ENCODE measurements around the gene EXOC2. TPM values are rescaled to one million over a fixed set of nuclear protein-coding genes. Genes with fewer than 3 reads are reported as not detected.

EXOC2 gene
- total RNA-seq, 1 experiment from 2014 or later: 30.5 TPM

DNA sequence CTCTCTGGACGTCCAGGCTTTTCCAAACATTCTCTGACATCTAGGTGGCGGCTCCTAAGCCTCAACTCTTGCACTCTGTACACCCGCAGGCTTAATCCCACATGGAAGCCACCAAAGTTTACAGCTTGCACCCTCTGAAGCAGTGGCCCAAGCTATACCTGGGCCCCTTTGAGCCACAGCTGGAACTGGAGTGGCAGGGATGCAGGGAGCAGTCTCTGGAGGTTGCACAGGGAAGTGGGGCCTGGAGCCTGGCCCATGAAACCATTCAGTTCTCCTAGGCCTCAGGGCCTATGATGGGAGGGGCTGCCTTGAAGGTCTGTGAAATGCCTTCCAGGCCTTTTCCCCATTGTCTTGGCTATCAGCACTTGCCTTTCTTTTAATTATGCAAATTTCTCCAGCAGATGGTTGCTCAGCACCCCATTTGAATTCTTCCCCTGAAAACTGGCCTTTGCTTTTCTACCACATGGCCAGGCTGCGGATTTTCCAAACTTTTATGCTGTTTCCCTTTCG is 236.5 kb downstream of the EXOC2 start:
- Histone ChIP-seq H3K27ac (ENCODE audit: low read length) (no peak overlapping the region), H3K36me3 (ENCODE audit: control insufficient read depth, insufficient read depth, low read length) (no peaks in the 10 kb centered on the region), H3K4me3 (ENCODE audit: low read depth in 2 of 2, low read length in 2 of 2) (no peak overlapping the region), H3K4me1 (ENCODE audit: control insufficient read depth, insufficient read depth, low read length) (no peaks in the 10 kb centered on the region), H3K9me3 (ENCODE audit: control insufficient read depth, insufficient read depth, low read depth, low read length) (no peaks in the 10 kb centered on the region), H3K27me3 (ENCODE audit: control insufficient read depth, insufficient read depth, low read length) (peaks cover 9% of the 10 kb centered on the region)
- CTCF ChIA-PET: no interaction called here
- TF ChIP-seq, protein P1, sequence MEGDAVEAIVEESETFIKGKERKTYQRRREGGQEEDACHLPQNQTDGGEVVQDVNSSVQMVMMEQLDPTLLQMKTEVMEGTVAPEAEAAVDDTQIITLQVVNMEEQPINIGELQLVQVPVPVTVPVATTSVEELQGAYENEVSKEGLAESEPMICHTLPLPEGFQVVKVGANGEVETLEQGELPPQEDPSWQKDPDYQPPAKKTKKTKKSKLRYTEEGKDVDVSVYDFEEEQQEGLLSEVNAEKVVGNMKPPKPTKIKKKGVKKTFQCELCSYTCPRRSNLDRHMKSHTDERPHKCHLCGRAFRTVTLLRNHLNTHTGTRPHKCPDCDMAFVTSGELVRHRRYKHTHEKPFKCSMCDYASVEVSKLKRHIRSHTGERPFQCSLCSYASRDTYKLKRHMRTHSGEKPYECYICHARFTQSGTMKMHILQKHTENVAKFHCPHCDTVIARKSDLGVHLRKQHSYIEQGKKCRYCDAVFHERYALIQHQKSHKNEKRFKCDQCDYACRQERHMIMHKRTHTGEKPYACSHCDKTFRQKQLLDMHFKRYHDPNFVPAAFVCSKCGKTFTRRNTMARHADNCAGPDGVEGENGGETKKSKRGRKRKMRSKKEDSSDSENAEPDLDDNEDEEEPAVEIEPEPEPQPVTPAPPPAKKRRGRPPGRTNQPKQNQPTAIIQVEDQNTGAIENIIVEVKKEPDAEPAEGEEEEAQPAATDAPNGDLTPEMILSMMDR (IDR thresholded peaks at IDR 0.05): no peak
- TF ChIP-seq SIN3A (IDR thresholded peaks at IDR 0.05; ENCODE audit: borderline replicate concordance, insufficient read depth, low read depth, low read length): no peak
- no peak for TF ChIP-seq TCF7L2 (IDR thresholded peaks at IDR 0.05; ENCODE audit: low read depth, low read length)
- TF ChIP-seq POLR2AphosphoS5 (IDR thresholded peaks at IDR 0.05; ENCODE audit: low read depth, low read length): no peak
- TF ChIP-seq, protein P2, sequence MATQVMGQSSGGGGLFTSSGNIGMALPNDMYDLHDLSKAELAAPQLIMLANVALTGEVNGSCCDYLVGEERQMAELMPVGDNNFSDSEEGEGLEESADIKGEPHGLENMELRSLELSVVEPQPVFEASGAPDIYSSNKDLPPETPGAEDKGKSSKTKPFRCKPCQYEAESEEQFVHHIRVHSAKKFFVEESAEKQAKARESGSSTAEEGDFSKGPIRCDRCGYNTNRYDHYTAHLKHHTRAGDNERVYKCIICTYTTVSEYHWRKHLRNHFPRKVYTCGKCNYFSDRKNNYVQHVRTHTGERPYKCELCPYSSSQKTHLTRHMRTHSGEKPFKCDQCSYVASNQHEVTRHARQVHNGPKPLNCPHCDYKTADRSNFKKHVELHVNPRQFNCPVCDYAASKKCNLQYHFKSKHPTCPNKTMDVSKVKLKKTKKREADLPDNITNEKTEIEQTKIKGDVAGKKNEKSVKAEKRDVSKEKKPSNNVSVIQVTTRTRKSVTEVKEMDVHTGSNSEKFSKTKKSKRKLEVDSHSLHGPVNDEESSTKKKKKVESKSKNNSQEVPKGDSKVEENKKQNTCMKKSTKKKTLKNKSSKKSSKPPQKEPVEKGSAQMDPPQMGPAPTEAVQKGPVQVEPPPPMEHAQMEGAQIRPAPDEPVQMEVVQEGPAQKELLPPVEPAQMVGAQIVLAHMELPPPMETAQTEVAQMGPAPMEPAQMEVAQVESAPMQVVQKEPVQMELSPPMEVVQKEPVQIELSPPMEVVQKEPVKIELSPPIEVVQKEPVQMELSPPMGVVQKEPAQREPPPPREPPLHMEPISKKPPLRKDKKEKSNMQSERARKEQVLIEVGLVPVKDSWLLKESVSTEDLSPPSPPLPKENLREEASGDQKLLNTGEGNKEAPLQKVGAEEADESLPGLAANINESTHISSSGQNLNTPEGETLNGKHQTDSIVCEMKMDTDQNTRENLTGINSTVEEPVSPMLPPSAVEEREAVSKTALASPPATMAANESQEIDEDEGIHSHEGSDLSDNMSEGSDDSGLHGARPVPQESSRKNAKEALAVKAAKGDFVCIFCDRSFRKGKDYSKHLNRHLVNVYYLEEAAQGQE (IDR thresholded peaks at IDR 0.05; ENCODE audit: insufficient read depth in 1 of 2, low read depth in 2 of 2, low read length in 1 of 2): no peak
- no peak for DNase-seq (ENCODE audit: low read depth, low spot score)
- in situ Hi-C loops (cut with HindIII; ENCODE audit: low pct_unique_long_range_greater_than_20kb, low sequenced_read_pairs): no loop called here
- intact Hi-C loops (cut with micrococcal nuclease; ENCODE audit: unreplicated experiment): no loop called here
- POLR2A ChIA-PET: no interaction called here
- ATAC-seq: no peak
- no TSS peak for BruUV-seq (replicated peaks)

DNA sequence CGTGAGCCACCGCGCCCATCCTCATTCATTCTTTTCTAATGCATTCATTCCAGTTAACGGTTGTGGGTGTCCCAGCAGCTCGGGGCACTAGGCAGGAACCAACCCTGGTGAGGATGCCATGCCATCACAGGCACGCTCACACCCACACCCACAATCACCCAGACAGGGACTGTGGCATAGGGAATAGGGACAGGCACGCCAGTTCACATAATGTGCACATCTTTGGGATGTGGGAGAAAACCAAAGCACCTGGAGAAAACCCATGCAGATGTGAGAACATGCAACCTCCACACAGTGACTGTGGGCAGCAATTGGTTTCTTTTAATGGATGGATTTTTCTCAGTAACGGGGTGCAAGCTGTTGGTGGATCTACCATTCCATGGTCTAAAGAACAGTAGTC is 237.1 kb downstream of the EXOC2 start:
- in situ Hi-C loops (cut with HindIII; ENCODE audit: low pct_unique_long_range_greater_than_20kb, low sequenced_read_pairs): no loop called here

More for the DNA sequence above, 237.1 kb downstream of the EXOC2 start:
- CTCF ChIA-PET: no interaction called here
- Histone ChIP-seq H3K27ac (ENCODE audit: low read length) (no peak overlapping the region), H3K27me3 (ENCODE audit: control insufficient read depth, insufficient read depth, low read length) (peaks cover 9% of the 10 kb centered on the region), H3K9me3 (ENCODE audit: control insufficient read depth, insufficient read depth, low read depth, low read length) (no peaks in the 10 kb centered on the region), H3K4me1 (ENCODE audit: control insufficient read depth, insufficient read depth, low read length) (no peaks in the 10 kb centered on the region), H3K4me3 (ENCODE audit: low read depth in 2 of 2, low read length in 2 of 2) (no peak overlapping the region), H3K36me3 (ENCODE audit: control insufficient read depth, insufficient read depth, low read length) (no peaks in the 10 kb centered on the region)
- no peak for ATAC-seq
- BruUV-seq (replicated peaks): no TSS peak
- no peak for DNase-seq (ENCODE audit: low read depth, low spot score)
- intact Hi-C loops (cut with micrococcal nuclease; ENCODE audit: unreplicated experiment): no loop called here
- TF ChIP-seq, protein P2 (IDR thresholded peaks at IDR 0.05; ENCODE audit: insufficient read depth in 1 of 2, low read depth in 2 of 2, low read length in 1 of 2): no peak
- TF ChIP-seq POLR2AphosphoS5 (IDR thresholded peaks at IDR 0.05; ENCODE audit: low read depth, low read length) (no peak), SIN3A (IDR thresholded peaks at IDR 0.05; ENCODE audit: borderline replicate concordance, insufficient read depth, low read depth, low read length) (no peak), TCF7L2 (IDR thresholded peaks at IDR 0.05; ENCODE audit: low read depth, low read length) (no peak)
- TF ChIP-seq, protein P1 (IDR thresholded peaks at IDR 0.05): no peak
- POLR2A ChIA-PET: no interaction called here

Measured in Panc1 (cell line).